HG03159 (cell line): ENCODE results near the gene RMND5A.
"Not testable (repeated sequence)": the region's sequence is repeated elsewhere in the genome, so short reads cannot be mapped to it uniquely, and the experiment has no call there.

ENCODE experiments used
- ATAC-seq: cut with Tn5 transposase; IDR thresholded peaks from one replicate; pipeline ENCODE4 v1.9.1; 2021; ENCODE audit warnings: mild to moderate bottlenecking, moderate library complexity; ENCODE audit not compliant: unreplicated experiment

The RMND5A gene

GRCh38 chr2:86719637-86720539 is at the start of gene RMND5A:
RMND5A (plus strand) TSS chr2:86720291; CDS start chr2:86720668, 377 bp downstream.
- ATAC-seq = peak; percentile 89

- ATAC-seq = no peak
Observed at GRCh38 chr2:86671337-86671981, 48.6 kb upstream of the RMND5A start.

- no peak for ATAC-seq
Observed at GRCh38 chr2:86672027-86672545, 48.0 kb upstream of the RMND5A start.

GRCh38 chr2:86673011-86673410 is 47.1 kb upstream of the RMND5A start:
- ATAC-seq = no peak

- ATAC-seq = no peak
Observed at GRCh38 chr2:86673986-86674670, 46.0 kb upstream of the RMND5A start.

- ATAC-seq = no peak
Observed at GRCh38 chr2:86675104-86675503, 45.0 kb upstream of the RMND5A start.

- ATAC-seq = no peak
Observed at GRCh38 chr2:86675511-86676015, 44.5 kb upstream of the RMND5A start.

- no peak for ATAC-seq
Observed at GRCh38 chr2:86677816-86678215, 42.3 kb upstream of the RMND5A start.

GRCh38 chr2:86679036-86679435 is 41.1 kb upstream of the RMND5A start:
- no peak for ATAC-seq

GRCh38 chr2:86685351-86685750 is 34.7 kb upstream of the RMND5A start:
- no peak for ATAC-seq

GRCh38 chr2:86686460-86686859 is 33.6 kb upstream of the RMND5A start:
- ATAC-seq = no peak

GRCh38 chr2:86686905-86687304 is 33.2 kb upstream of the RMND5A start:
- no peak for ATAC-seq

- ATAC-seq = no peak
Observed at GRCh38 chr2:86695053-86695691, 24.9 kb upstream of the RMND5A start.

- ATAC-seq = no peak
Observed at GRCh38 chr2:86697551-86698104, 22.5 kb upstream of the RMND5A start.

- ATAC-seq = no peak
Observed at GRCh38 chr2:86700690-86701089, 19.4 kb upstream of the RMND5A start.

- no peak for ATAC-seq
Observed at GRCh38 chr2:86703704-86704361, 16.3 kb upstream of the RMND5A start.

GRCh38 chr2:86704459-86704971 is 15.6 kb upstream of the RMND5A start:
- ATAC-seq = no peak

GRCh38 chr2:86706220-86706619 is 13.9 kb upstream of the RMND5A start:
- ATAC-seq = no peak

GRCh38 chr2:86706935-86707334 is 13.2 kb upstream of the RMND5A start:
- ATAC-seq = no peak

- not testable (repeated sequence) for ATAC-seq
Observed at GRCh38 chr2:86708126-86708525, 12.0 kb upstream of the RMND5A start.
